MM.1S (cell line): Measurements from ENCODE around the gene OPRD1.

Experiments used
- DNase-seq: peaks from one replicate; pipeline ENCODE4 v3.0.0-alpha.2; 2015
- H2AFZ ChIP-seq: fragments of 300-600 bp; sonication (generic); 2 replicates; pipeline ENCODE4 v1.6.0; 2016; ENCODE audit warnings: antibody characterized with exemption, low read length
- H3F3A ChIP-seq: fragments of 300-600 bp; sonication (generic); 2 replicates; pipeline ENCODE4 v1.6.1; 2016; ENCODE audit warnings: mild to moderate bottlenecking, antibody characterized with exemption, low read length, moderate library complexity, mixed read lengths; ENCODE audit not compliant: insufficient read depth
- H3K27ac ChIP-seq: fragments of 300-600 bp; sonication (generic); 2 replicates; pipeline ENCODE4 v1.5.1; 2016; ENCODE audit warnings: mild to moderate bottlenecking, low read length
- H3K27me3 ChIP-seq: fragments of 300-600 bp; sonication (generic); replicated peaks from 2 replicates; pipeline ENCODE4 v1.6.0; 2016; ENCODE audit warnings: low read length; ENCODE audit not compliant: insufficient read depth
- H3K36me3 ChIP-seq: fragments of 300-600 bp; sonication (generic); replicated peaks from 2 replicates; pipeline ENCODE4 v1.6.1; 2016; ENCODE audit warnings: mild to moderate bottlenecking, low read length, mixed read lengths; ENCODE audit not compliant: insufficient read depth
- H3K4me1 ChIP-seq: fragments of 300-600 bp; sonication (generic); 2 replicates; pipeline ENCODE4 v1.6.1; 2016; ENCODE audit warnings: low read length, mixed read lengths
- H3K4me2 ChIP-seq: fragments of 300-600 bp; sonication (generic); 2 replicates; pipeline ENCODE4 v1.6.0; 2016; ENCODE audit warnings: low read depth, low read length
- H3K4me3 ChIP-seq: fragments of 300-600 bp; sonication (generic); 2 replicates; pipeline ENCODE4 v1.5.1; 2016; ENCODE audit warnings: low read length, mixed read lengths
- H3K79me2 ChIP-seq: fragments of 300-600 bp; sonication (generic); 2 replicates; pipeline ENCODE4 v1.6.1; 2016; ENCODE audit warnings: mixed run types, low read length, mixed read lengths
- H3K9ac ChIP-seq: fragments of 300-600 bp; sonication (generic); 2 replicates; pipeline ENCODE4 v1.6.1; 2016; ENCODE audit warnings: low read length, mixed read lengths
- H3K9me2 ChIP-seq: fragments of 300-600 bp; sonication (generic); replicated peaks from 2 replicates; pipeline ENCODE4 v1.6.1; 2016; ENCODE audit warnings: mild to moderate bottlenecking, low read length, mixed read lengths; ENCODE audit not compliant: insufficient read depth
- H3K9me3 ChIP-seq: fragments of 300-600 bp; sonication (generic); replicated peaks from 2 replicates; pipeline ENCODE4 v1.6.1; 2016; ENCODE audit warnings: mild to moderate bottlenecking, low read length, mixed read lengths; ENCODE audit not compliant: insufficient read depth
- H4K20me1 ChIP-seq: fragments of 300-600 bp; sonication (generic); 2 replicates; pipeline ENCODE4 v1.6.1; 2016; ENCODE audit warnings: mild to moderate bottlenecking, low read length, moderate library complexity, mixed read lengths; ENCODE audit not compliant: insufficient read depth
- EZH2 ChIP-seq: fragments of 300-600 bp; sonication (generic); optimal IDR thresholded peaks from 2 replicates; pipeline ENCODE3; 2017; ENCODE audit warnings: low read depth, mild to moderate bottlenecking, antibody characterized with exemption, low read length, mixed read lengths
- EZH2phosphoT487 ChIP-seq: fragments of 300-600 bp; sonication (generic); IDR thresholded peaks from 2 replicates; pipeline ENCODE4 v1.6.1; 2018; ENCODE audit warnings: antibody characterized with exemption, low read length
- TF ChIP-seq, protein P1 (sequence below): fragments of 300-600 bp; sonication (generic); IDR thresholded peaks from 2 replicates; pipeline ENCODE4 v1.5.1; 2016; ENCODE audit warnings: antibody characterized with exemption, low read length, mixed read lengths

The OPRD1 gene

DNA sequence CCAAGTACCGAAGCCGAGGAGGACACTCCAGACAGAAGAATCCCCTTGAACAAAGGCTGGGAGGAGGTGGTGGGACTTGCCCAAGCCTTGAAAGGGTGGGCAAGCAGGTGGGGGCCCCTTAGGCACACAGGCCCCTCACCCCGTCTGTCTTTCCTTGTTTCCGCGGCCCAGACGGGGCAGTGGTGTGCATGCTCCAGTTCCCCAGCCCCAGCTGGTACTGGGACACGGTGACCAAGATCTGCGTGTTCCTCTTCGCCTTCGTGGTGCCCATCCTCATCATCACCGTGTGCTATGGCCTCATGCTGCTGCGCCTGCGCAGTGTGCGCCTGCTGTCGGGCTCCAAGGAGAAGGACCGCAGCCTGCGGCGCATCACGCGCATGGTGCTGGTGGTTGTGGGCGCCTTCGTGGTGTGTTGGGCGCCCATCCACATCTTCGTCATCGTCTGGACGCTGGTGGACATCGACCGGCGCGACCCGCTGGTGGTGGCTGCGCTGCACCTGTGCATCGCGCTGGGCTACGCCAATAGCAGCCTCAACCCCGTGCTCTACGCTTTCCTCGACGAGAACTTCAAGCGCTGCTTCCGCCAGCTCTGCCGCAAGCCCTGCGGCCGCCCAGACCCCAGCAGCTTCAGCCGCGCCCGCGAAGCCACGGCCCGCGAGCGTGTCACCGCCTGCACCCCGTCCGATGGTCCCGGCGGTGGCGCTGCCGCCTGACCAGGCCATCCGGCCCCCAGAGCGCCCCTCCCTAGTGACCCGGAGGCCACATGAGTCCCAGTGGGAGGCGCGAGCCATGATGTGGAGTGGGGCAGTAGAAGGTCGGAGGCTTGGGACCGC lies 50.8 kb downstream of the OPRD1 start:
- Histone ChIP-seq H3K4me3 (no peak overlapping the region), H3K9me2 (no peaks in the 10 kb centered on the region), H3K27me3 (peaks cover 15% of the 10 kb centered on the region; the same call in 1 of the 2 replicates), H2AFZ (no peak overlapping the region), H3K36me3 (no peaks in the 10 kb centered on the region), H4K20me1 (no peaks in the 10 kb centered on the region), H3K4me1 (no peaks in the 10 kb centered on the region), H3K9me3 (no peaks in the 10 kb centered on the region), H3K79me2 (no peaks in the 10 kb centered on the region), H3K4me2 (no peak overlapping the region), H3K9ac (no peak overlapping the region), H3K27ac (no peak overlapping the region), H3F3A (no peaks in the 10 kb centered on the region)
- no peak for DNase-seq
- TF ChIP-seq, protein P1, sequence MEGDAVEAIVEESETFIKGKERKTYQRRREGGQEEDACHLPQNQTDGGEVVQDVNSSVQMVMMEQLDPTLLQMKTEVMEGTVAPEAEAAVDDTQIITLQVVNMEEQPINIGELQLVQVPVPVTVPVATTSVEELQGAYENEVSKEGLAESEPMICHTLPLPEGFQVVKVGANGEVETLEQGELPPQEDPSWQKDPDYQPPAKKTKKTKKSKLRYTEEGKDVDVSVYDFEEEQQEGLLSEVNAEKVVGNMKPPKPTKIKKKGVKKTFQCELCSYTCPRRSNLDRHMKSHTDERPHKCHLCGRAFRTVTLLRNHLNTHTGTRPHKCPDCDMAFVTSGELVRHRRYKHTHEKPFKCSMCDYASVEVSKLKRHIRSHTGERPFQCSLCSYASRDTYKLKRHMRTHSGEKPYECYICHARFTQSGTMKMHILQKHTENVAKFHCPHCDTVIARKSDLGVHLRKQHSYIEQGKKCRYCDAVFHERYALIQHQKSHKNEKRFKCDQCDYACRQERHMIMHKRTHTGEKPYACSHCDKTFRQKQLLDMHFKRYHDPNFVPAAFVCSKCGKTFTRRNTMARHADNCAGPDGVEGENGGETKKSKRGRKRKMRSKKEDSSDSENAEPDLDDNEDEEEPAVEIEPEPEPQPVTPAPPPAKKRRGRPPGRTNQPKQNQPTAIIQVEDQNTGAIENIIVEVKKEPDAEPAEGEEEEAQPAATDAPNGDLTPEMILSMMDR = no peak
- TF ChIP-seq EZH2phosphoT487 (no peak), EZH2 (no peak)

GRCh38 chr1:28864695-28865094 lies 52.7 kb downstream of the OPRD1 start:
- no peaks in the 10 kb centered on the region for H3K79me2 ChIP-seq
- peaks cover 15% of the 10 kb centered on the region; the same call in 1 of the 2 replicates for H3K27me3 ChIP-seq
- H3K4me3 ChIP-seq = no peak overlapping the region
- H4K20me1 ChIP-seq = no peaks in the 10 kb centered on the region
- no peaks in the 10 kb centered on the region for H3K9me2 ChIP-seq
- TF ChIP-seq, protein P1 = no peak
- TF ChIP-seq EZH2 (no peak), EZH2phosphoT487 (no peak)
- no peak overlapping the region for H3K4me2 ChIP-seq
- H3K27ac ChIP-seq = no peak overlapping the region
- no peaks in the 10 kb centered on the region for H3K4me1 ChIP-seq
- no peaks in the 10 kb centered on the region for H3F3A ChIP-seq
- H3K9me3 ChIP-seq = no peaks in the 10 kb centered on the region
- H3K36me3 ChIP-seq = no peaks in the 10 kb centered on the region
- no peak for DNase-seq
- no peak overlapping the region for H3K9ac ChIP-seq
- no peak overlapping the region for H2AFZ ChIP-seq

DNA sequence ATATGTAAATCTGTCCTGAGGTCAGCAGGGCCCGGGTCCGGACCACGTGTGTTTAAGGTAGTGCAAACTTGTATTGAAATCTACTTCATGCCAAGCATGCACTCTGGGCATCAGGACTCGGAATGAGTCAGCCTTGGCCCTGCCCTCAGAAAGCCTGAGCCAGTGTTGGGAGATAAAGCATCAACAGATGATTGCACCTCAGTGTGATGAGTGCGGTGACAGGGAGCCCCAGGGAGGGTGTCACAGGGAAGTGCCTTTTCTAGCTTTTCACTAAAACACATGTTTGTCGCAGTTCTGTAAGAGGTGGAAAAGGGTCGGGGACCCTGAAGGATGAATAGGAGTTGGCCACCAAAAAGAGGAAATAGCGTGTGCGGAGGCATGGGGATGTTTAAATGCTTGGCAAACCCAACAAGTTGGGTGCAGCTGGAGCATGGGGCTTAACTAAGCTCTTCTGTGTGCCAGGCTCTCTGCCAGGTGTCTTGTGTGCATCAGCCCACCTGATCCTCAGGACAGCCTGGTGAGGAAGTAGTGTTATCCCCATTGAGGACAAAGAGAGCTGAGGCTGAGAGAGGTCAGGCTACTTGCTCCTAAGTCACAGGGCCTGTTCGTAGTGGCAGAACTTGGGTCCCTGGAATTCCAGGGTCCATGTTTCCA lies 54.2 kb downstream of the OPRD1 start:
- Histone ChIP-seq H4K20me1 (no peaks in the 10 kb centered on the region), H3F3A (no peaks in the 10 kb centered on the region), H3K9ac (no peak overlapping the region), H3K4me2 (no peak overlapping the region), H2AFZ (no peak overlapping the region), H3K4me3 (no peak overlapping the region), H3K9me3 (no peaks in the 10 kb centered on the region), H3K79me2 (no peaks in the 10 kb centered on the region), H3K9me2 (no peaks in the 10 kb centered on the region), H3K36me3 (no peaks in the 10 kb centered on the region), H3K27ac (no peak overlapping the region), H3K4me1 (no peaks in the 10 kb centered on the region), H3K27me3 (peaks cover 15% of the 10 kb centered on the region; the same call in 1 of the 2 replicates)
- TF ChIP-seq EZH2 (no peak), EZH2phosphoT487 (no peak)
- TF ChIP-seq, protein P1 = no peak
- no peak for DNase-seq
